PFSK-1 (cell line): ENCODE data around the gene OSBPL6.

ENCODE experiments used
- POLR2AphosphoS5 ChIP-seq: IDR thresholded peaks from 2 replicates; pipeline ENCODE4 v1.6.1; 2012; ENCODE audit warnings: low read depth, mild to moderate bottlenecking, control low read depth, low read length, moderate library complexity
- REST ChIP-seq, 2 experiments: IDR thresholded peaks; 2 replicates each; pipeline versions ENCODE4 v1.6.1 to v1.8.0; 2011 to 2012; ENCODE audit warnings: low read depth in 2 of 2, low read length in 2 of 2, control low read depth in 1 of 2, inconsistent platforms in 1 of 2, mild to moderate bottlenecking in 1 of 2, moderate library complexity in 1 of 2; ENCODE audit not compliant: insufficient read depth in 1 of 2
- SIN3A ChIP-seq: IDR thresholded peaks from 2 replicates; pipeline ENCODE4 v1.6.1; 2012; ENCODE audit warnings: mild to moderate bottlenecking, low read length, moderate library complexity, borderline replicate concordance; ENCODE audit not compliant: insufficient read depth
- TAF1 ChIP-seq: IDR thresholded peaks from 2 replicates; pipeline ENCODE4 v1.6.1; 2012; ENCODE audit warnings: low read length, control low read depth, borderline replicate concordance; ENCODE audit not compliant: insufficient read depth

GRCh38 chr2:178194600-178195389, 483 bp downstream of the OSBPL6 start:
- TF ChIP-seq REST (IDR thresholded peaks at IDR 0.05; ENCODE audit: insufficient read depth in 1 of 2, low read depth in 2 of 2, low read length in 2 of 2) (no peak), SIN3A (no peak), POLR2AphosphoS5 (no peak; the same call in 1 of the 2 replicates), TAF1 (no peak)
